Measurements from ENCODE around the gene NRCAM. TPM values are rescaled to one million over a fixed set of nuclear protein-coding genes. Genes with fewer than 3 reads are reported as not detected.

Gene NRCAM
- total RNA-seq, 1 donor from 2014 or later = 7.9 TPM

- DNase-seq (ENCODE audit: extremely low spot score in 2 of 2) = no peak
- TF ChIP-seq CTCF (IDR thresholded peaks at IDR 0.05) (no peak), POLR2A (IDR thresholded peaks at IDR 0.05) (no peak), POLR2AphosphoS5 (IDR thresholded peaks at IDR 0.05; ENCODE audit: insufficient read depth in 1 of 2, low read depth in 1 of 2) (no peak)
- intact Hi-C loops (cut with DNase I) = loop anchor here (5.0 kb wide), 1 partner anchor 280 kb away; no protein-coding TSS in a partner anchor
- Histone ChIP-seq H3K27me3 (no peaks in the 10 kb centered on the region), H3K36me3 (no peaks in the 10 kb centered on the region), H3K9me3 (no peaks in the 10 kb centered on the region), H3K4me1 (peaks cover 4% of the 10 kb centered on the region), H3K4me3 (no peak overlapping the region), H3K27ac (no peak overlapping the region)
These were observed 309.1 kb downstream of the NRCAM start for GRCh38 chr7:108147031-108147563.

- no peak overlapping the region for H3K4me3 ChIP-seq
- no peaks in the 10 kb centered on the region for H3K36me3 ChIP-seq
- H3K4me1 ChIP-seq = peaks cover 4% of the 10 kb centered on the region
- no peaks in the 10 kb centered on the region for H3K9me3 ChIP-seq
- H3K27me3 ChIP-seq = no peaks in the 10 kb centered on the region
- H3K27ac ChIP-seq = no peak overlapping the region
- TF ChIP-seq CTCF (IDR thresholded peaks at IDR 0.05) (peak; percentile 54 to 90 (median 79)), POLR2A (IDR thresholded peaks at IDR 0.05) (no peak), POLR2AphosphoS5 (IDR thresholded peaks at IDR 0.05; ENCODE audit: insufficient read depth in 1 of 2, low read depth in 1 of 2) (no peak)
- no peak for DNase-seq (ENCODE audit: extremely low spot score in 2 of 2)
- intact Hi-C loops (cut with DNase I) = loop anchor here (5.0 kb wide), 1 partner anchor 279 kb away; no protein-coding TSS in a partner anchor
These were observed 310.0 kb downstream of the NRCAM start for GRCh38 chr7:108146070-108146842.

GRCh38 chr7:108145401-108145800, 310.8 kb downstream of the NRCAM start:
- Histone ChIP-seq H3K9me3 (no peaks in the 10 kb centered on the region), H3K4me3 (no peak overlapping the region), H3K27ac (no peak overlapping the region), H3K27me3 (no peaks in the 10 kb centered on the region), H3K4me1 (peaks cover 4% of the 10 kb centered on the region), H3K36me3 (no peaks in the 10 kb centered on the region)
- intact Hi-C loops (cut with DNase I) = loop anchor here (5.0 kb wide), 1 partner anchor 278 kb away; no protein-coding TSS in a partner anchor
- TF ChIP-seq POLR2AphosphoS5 (IDR thresholded peaks at IDR 0.05; ENCODE audit: insufficient read depth in 1 of 2, low read depth in 1 of 2) (no peak), CTCF (IDR thresholded peaks at IDR 0.05) (no peak), POLR2A (IDR thresholded peaks at IDR 0.05) (no peak)
- no peak for DNase-seq (ENCODE audit: extremely low spot score in 2 of 2)

GRCh38 chr7:108144931-108145330, 311.3 kb downstream of the NRCAM start:
- Histone ChIP-seq H3K4me1 (peaks cover 4% of the 10 kb centered on the region), H3K4me3 (no peak overlapping the region), H3K27ac (no peak overlapping the region), H3K27me3 (no peaks in the 10 kb centered on the region), H3K9me3 (no peaks in the 10 kb centered on the region), H3K36me3 (no peaks in the 10 kb centered on the region)
- no peak for TF ChIP-seq POLR2AphosphoS5 (IDR thresholded peaks at IDR 0.05; ENCODE audit: insufficient read depth in 1 of 2, low read depth in 1 of 2)
- no peak for TF ChIP-seq CTCF (IDR thresholded peaks at IDR 0.05)
- no peak for TF ChIP-seq POLR2A (IDR thresholded peaks at IDR 0.05)
- intact Hi-C loops (cut with DNase I) = loop anchor here (5.0 kb wide), 1 partner anchor 278 kb away; no protein-coding TSS in a partner anchor
- DNase-seq (ENCODE audit: extremely low spot score in 2 of 2) = no peak

Measured in vagina (tissue), 2 donors.